Caki2 (cell line): ENCODE data around the gene CSH1. TPM values are rescaled to one million over a fixed set of nuclear protein-coding genes. Genes with fewer than 3 reads are reported as not detected.
"Not testable (repeated sequence)": the region's sequence is repeated elsewhere in the genome, so short reads cannot be mapped to it uniquely, and the experiment has no call there.

ENCODE experiments used
- DNase-seq: peaks from one replicate; pipeline ENCODE4 v3.0.0-alpha.2; 2015; ENCODE audit warnings: low read depth
- in situ Hi-C: cut with HindIII; loops from 2 replicates; pipeline ENCODE4 v1.10.0; 2016; ENCODE audit warnings: low sequenced_read_pairs, low pct_unique_long_range_greater_than_20kb, mixed read lengths
- total RNA-seq: library from RNA; depleted of rRNA; stranded (reverse); fragments of >200 nt; shearing (Covaris generic); gene quantifications from 2 replicates; pipeline ENCODE4 v1.2.3, GENCODE V29; 2014; ENCODE audit warnings: low replicate concordance; rRNA removed

CSH1 gene
- total RNA-seq, result not detected in 2 replicates

DNA sequence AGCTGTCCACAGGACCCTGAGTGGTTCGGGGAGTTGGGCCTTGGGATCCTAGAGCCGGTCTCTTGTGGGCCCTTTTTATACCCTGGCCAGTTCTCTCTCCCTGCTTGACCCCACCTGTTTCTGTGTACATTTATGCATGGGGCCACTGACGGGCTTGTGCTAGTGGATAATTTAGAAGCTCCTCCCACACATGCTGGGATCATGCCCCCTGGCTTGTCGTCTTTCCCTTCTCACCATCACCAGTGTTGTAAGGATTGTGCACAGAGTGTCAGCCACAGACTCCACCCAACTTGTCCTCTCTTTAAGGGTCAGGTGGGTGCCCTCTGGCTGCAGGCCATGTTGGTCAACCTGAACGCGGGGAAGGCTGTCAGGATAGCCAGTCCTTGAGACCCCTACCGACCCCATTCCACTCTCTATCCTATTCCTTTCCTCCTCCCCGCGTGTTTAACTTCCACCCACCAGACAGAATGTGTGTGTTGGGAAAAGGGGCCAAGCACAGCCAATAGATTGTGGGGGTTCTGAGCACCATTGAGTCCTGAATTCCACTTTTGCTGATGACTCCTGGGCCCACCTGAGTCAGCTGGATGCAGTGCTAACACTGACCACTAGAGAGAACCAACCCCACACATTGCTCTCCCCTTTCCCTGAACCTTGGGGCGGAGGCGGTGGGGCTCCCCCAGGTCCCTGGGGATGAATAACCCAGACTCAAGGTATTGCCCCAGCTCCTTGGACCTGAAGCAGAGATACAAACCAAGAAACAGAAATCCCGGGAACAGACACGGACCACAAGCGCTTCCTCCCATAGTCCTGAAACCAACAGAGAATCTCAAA lies at the start of gene CSH1:
Gene CSH1 (minus strand): TSS at position 51 of the 831 bp plus-strand sequence. CDS start 63 bp downstream, outside the sequence.
- DNase-seq, in situ Hi-C loops: not testable (repeated sequence)

DNA sequence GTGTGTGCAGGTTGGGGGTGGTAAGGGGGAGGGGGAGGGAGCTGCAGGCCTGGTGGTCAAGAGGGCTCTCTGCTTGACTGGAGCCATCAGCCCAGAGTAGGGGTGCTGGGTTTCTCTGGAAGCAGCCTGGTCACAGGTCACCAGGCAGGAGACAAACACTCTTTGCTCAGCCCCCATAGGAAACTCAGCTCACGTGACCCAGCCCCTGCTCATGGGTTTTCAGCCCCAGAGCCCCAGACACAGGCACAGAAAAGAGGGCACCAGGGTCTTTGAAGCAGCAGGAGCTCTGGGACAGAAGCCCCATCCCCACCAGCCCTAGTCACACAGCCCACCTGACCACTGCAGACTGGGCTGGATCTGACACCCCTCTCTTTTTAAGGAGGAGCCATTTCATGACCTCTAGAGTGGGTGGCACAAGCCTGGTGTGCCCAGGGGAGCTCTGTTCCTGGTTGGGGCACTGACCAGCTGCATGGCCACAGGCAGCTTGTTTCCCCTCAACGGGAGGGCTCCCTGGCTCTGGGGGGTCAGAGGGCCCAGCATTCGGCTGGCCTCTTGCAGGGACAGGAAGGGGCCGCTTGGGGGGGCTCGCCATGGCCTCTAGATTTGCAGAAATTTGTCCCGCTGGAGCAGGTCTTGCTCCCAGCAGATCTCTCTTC lies 49.5 kb upstream of the CSH1 start:
- in situ Hi-C loops, result no loop called here
- no peak for DNase-seq

DNA sequence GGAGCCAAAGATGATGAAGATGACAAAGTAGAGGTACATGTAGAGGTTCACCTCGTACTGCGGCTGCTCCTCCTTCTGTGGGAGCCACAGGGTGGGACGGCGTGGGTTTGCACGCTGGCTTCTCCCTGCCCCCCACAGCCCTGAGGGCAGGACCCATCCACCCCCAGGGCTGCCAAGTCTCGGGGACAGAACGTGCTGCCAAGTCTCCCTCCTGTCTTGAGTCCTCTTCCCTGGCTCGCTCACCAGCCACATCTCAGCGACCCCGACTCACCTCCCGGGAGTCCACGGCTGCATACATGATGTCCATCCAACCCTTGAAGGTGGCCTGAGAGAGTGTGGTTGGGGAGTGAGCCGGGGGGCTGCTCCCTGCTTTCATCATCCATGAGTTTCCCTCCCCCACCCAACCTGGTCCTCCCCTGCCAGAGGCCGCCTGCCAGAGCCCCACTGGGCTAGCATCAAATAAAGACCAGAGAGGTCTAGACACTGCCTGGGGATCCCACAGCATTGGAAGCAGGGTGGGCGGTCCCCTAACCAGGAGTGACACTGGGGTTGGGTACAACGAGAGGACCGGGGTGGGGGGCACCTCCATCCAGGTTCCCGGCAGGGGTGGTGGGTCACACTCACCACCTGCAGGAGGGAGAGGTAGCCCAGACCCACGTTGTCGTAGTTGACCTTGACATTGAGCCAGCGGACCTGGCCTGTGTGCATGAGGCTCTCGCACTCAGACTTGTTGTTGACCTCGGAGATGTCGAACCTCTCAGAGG lies 48.5 kb upstream of the CSH1 start:
- in situ Hi-C loops, result no loop called here
- DNase-seq, result no peak

DNA sequence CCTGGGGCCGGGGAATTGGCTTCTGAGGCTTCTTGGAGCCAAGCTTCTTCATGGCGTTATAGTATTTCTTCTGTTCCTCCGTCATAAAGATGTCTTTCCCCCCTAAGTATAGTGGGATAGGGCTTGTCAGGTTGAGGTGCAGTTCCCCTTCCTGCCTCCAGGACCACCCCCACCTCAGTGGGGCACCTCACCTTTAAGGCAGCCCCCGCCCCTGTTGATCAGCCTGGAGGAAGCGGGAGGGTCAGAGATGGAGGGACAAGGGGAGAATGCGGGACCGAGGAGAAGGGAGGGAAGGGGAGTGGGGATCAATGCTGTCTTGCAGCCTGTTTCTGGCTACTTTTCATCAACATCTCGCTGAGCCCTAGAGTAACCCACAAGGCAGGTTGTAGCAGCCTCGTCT lies 47.4 kb upstream of the CSH1 start:
- in situ Hi-C loops, result no loop called here
- DNase-seq, result no peak

DNA sequence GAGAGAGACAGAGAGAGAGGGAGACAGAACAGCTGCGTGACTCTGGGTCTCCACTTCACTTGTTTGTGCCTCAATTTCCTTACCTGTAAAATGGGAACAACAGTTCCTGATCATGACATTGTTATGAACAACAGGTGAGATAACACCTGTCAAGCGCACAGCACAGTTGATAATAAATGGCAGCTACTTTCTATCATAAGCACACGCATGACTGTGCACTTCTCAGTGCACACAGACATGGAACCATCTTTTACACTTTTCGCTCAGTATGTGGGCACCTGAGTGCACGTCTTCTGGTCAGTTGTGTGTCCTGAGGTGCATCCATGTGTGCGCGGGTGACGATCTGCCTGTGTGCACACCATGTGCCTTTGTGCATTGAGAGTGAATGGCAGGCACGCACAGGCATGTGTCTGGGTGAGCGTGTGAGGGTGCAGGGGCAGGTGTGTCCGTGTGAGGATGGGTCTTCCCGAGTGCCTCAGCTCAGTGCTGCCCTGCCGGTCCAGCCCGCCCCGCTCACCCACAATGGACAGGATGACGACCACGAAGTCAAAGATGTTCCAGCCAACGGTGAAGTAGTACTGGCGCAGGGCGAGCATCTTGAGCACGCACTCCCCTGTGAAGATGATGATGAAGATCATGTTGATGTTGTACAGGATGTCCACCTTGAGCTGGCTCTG lies 46.1 kb upstream of the CSH1 start:
- in situ Hi-C loops, result no loop called here
- DNase-seq, result no peak

DNA sequence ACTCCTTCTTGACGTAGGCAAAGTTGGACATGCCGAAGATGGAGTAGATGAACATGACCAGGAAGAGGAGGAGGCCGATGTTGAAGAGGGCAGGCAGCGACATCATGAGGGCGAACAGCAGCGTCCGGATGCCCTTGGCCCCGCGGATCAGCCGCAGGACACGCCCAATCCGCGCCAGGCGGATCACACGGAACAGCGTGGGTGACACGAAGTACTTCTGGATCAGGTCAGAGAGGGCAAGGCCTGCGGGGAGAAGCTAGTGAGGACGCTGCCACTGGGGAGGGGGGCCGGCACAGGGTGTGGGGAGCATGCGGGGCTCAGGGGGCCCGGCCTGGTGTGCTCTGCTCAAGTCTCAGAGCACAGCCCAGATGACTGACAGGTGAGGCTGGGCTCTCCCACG lies 45.4 kb upstream of the CSH1 start:
- no peak for DNase-seq
- in situ Hi-C loops, result no loop called here

DNA sequence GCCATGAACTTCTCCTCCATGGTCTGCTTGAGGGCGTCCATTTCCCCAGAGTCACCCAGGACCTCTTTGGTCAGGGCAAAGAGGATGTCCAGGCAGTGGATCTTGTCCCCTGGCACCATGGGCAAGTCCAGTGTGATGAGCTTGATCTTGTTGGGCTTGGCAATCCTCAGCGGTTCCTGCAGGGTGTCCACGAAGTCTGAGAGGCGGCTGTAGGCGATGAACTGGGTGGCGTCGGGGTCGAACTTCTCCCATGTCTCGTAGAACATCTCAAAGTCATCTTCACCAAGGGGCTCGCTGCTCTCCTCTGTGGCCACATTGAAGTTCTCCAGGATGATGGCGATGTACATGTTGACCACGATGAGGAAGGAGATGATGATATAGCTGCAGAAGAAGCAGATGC lies 44.8 kb upstream of the CSH1 start:
- in situ Hi-C loops, result no loop called here
- no peak for DNase-seq

DNA sequence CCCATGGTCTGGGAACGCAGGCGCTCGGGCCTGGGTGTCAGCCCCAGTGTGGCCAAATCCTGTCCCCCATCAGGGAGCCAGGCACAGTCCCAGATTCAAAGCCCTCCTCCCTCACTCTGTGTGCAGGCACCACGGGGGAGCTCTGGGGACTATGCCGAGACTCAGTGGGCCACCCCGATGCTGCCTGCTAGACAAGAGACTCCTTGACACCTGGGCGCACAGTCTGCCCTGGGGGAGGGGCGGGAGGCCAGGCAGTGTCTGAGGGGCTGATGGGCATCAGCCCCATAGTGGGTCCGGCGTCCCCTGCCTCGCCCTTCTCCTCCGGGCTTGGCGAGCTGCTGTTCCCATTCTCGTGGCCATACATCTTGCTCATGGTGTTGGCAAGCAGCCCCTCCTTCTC lies 44.2 kb upstream of the CSH1 start:
- in situ Hi-C loops, result no loop called here

DNA sequence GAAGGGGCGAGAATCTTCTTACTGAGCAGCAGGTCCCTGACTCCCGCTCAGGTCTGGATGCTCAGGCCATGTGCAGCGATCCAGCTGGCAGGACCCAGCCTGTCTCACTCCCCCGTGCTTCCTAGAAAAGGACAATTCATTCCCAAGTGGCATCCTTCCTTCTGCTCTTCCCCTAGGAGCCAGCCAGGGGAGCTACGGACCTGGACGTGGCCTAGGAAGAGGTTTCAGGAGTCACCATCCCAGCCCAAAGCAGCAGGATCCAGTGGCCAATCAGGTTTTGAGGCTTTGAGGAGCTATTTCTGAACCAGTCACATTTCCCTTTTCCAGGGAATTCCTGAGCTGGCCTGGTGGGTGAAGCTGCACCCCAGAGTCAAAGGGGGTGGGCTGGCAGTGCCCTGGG lies 43.5 kb upstream of the CSH1 start:
- in situ Hi-C loops, result no loop called here
- no peak for DNase-seq

More for the DNA sequence above, 44.2 kb upstream of the CSH1 start:
- DNase-seq, result no peak

DNA sequence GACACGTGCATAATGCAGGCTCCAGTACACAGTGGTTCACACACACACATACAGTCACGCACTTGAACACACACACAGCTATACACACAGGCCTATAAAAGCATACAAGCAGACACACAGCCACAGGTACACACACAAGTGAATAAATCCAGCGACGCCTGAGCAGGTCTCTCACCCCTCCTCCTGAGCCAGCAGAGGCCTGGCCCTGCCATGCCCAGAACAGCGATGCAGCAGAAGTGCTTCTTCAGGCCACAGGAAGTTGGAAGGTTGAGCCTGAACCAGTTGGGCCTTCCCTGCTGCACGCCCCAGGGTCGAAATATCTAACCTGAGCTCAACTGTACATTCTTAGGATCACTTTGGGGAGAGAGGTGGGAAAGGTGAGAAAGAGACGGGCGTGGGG lies 43.0 kb upstream of the CSH1 start:
- in situ Hi-C loops, result no loop called here

DNA sequence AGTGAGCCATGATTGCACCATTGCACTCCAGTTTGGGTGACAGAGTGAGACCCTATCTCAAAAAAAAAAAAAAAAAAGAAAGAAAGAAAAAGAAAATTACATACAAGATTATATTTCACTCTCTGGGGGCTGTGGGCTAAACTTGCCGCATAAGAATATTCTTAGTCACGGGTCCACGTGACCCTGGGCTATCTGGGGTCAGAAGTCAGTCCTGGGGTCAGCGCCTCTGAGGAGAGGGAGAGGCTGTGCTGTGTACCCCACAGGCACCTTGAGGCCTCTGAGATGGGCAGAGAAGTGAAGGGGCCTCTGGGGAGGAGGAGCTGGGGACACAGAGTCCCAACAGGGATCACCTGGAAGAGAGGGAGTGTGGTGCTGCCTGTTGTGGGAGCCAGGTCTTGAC lies 41.5 kb upstream of the CSH1 start:
- in situ Hi-C loops, result no loop called here
- DNase-seq, result no peak

More for the DNA sequence above, 43.0 kb upstream of the CSH1 start:
- no peak for DNase-seq

DNA sequence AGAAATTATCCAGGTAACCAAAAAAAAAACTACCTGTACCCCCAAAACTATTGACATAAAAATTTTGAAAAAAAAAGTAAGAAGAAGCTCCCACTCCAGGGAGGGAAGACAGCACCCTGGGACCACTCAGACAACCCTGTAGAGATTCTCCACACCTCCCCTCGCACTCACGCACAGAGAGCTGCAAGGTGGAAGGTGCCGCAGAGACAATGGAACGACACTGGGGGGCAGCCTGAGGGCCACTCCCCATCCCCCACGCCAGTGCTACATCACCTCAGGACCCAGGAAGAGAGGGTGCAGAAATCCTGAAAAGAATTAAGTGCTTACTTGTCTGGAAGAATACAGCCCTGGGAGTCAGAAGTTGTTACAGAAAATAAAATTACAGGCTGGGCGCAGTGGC lies 40.9 kb upstream of the CSH1 start:
- no peak for DNase-seq
- in situ Hi-C loops, result no loop called here

DNA sequence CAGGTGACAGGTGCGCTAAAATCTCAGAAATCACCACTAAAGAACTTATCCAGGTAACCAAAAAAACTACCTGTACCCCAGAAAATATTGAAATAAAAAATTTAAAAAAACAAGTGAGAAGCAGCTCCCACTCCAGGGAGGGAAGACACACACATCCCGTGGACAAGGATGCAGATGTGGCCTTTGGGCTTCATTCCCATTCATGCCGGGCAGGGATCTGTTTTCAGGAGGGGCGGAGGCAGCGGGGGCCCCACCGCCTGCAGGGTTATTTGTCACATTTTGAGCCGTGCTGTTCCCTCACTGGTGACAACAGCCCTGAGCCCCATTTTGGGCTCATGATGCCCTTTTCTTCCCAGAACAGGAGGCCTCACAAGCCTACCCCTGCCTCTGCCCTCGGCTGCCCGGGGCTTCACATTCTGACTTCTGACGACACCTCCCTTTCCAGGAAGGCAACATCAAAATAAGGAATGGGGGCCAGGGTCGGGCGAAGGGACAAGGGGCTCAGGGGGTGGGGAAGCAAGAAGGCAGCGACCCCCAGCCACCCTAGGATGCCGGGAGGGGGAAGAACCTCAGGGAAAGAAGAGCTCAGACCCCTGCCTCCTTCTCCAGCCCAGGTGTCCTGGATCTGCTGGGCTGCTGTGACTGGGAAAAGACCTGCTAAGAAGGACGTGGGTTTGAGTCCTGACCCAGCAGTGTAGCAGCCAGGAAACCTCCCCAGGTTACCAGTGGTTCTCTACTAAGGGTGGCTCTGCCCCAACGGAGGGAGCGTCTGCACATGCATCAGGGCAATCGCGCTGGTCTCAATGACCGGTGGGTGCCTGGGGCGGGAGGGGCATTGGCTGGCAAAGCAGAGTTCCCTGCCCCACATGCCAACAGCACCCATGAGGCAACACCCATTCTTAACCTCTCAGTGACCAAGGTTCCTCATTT lies 38.1 kb upstream of the CSH1 start:
- in situ Hi-C loops, result no loop called here
- DNase-seq, result no peak

DNA sequence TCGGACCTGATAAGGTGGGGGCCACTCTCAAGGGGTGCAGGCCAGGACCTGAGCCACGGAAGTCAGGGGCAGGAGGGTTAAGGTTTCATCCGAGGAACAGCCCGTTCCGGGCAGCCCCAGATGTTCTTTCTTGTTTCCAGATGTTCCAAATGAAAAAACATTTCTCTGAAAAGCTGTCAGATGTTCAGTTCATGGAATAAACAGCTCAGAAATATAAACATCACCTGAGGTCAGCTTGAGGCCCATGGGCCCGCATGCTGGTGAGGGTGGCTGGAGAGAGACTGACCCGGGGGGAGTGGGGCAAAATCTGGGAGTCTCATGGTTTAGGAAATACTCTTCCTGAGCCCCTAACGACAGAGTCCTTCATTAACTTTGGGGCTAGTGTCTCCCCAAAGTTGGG lies 37.2 kb upstream of the CSH1 start:
- in situ Hi-C loops, result no loop called here

DNA sequence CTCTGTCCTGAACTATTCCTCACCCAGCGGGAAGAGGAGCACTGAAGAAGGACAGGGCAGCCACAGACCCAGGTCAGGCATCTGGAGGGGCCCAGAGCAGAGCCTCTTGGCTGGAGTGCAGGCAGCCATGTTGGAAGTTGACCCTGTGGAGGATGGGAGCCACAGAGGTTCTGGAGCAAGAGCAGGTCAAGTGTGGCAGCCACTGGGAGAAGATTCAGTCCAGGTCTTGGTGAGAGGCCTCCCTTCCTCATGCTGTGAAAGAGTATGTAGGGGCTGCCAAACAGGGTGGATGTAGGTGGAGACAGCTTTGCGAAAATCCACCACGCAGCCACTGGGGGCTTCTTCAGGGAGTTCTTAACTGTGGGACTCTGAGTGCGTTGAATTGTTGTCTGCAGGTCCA lies 36.3 kb upstream of the CSH1 start:
- in situ Hi-C loops, result no loop called here
- no peak for DNase-seq

More for the DNA sequence above, 37.2 kb upstream of the CSH1 start:
- no peak for DNase-seq

DNA sequence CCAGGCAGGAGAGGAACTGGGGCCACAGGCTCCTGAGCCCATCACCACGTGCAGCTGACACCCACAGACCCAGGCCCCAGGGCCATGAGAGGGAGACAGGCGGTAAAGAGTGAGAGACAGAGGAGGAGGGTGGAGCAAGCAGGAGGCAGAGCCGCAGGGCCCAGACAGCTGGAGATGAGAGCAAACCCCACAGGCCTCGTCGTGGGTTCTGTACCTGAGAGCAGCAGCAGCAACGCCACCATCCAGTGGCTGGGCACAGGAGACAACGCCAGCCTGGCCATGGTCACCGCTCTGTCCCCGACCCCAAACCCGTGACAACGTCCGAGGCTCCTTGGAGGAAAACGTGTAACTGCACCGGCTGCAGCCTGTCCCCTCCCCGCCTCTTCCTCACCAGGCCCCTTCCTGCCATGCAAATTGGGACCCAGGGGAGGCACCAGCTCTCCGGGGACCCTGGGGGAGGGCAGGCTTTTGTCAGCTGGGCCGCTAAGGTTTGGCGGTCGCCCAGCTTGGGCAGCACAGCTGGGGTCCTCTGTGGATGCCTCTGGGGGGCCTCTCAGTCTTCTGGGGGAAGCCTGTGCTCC lies 35.7 kb upstream of the CSH1 start, which contains the start of gene CD79B:
Gene CD79B (minus strand): TSS at position 351 of the 581 bp plus-strand sequence. CDS start 70 bp downstream, at position 281.
- no peak for DNase-seq
- in situ Hi-C loops, result no loop called here

DNA sequence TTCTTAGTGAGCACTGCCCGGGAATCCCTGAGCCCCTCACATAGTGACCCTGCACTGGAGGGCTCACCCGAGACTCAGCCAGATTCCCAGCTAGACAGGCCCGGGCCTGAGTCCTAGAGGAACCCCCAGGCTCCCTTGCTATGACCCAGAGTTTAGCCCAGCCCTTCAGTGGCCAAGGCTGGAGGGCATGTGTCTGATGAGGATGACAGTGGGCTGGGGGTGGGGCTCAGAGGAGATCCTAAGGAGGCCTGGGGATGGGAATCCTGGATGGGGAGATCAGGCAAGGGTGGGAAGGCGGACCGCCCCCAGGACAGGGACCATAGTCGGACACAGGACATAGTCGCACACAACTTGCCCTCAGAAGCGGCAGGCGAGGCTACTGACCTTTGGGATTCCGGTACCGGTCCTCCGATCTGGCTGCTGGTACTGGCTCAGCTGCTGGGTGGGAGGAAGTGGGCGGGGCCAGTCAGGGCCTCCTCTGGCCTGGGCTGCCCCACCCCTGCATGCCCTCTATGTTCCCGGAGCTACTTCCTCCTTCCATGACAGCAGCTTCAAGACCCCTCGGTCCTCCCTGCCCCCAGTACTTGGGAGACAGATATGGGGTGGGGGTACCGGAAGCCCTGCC lies 34.7 kb upstream of the CSH1 start:
- in situ Hi-C loops, result no loop called here
- no peak for DNase-seq
